Astrocyte of the spinal cord (primary cell): ENCODE data around the gene SPOCK1.

ENCODE experiments used
- DNase-seq: peaks from one replicate; pipeline ENCODE4 v3.0.0; 2011; ENCODE audit warnings: low read depth, low spot score
- H3K4me3 ChIP-seq: 2 replicates; pipeline ENCODE4 v1.5.1; 2011; ENCODE audit warnings: low read depth, mild to moderate bottlenecking, low read length, moderate library complexity
- CTCF ChIP-seq: IDR thresholded peaks from 2 replicates; pipeline ENCODE4 v1.5.1; 2012; ENCODE audit warnings: low read depth, mild to moderate bottlenecking, low read length, inconsistent platforms
- in situ Hi-C: cut with HindIII; loops from 2 replicates; pipeline ENCODE4 v1.10.0; 2017; ENCODE audit warnings: low sequenced_read_pairs

SPOCK1 gene

GRCh38 chr5:137071526-137071925 is 427.6 kb downstream of the SPOCK1 start:
- no peak for TF ChIP-seq CTCF
- in situ Hi-C loops, result no loop called here
- no peak for DNase-seq
- H3K4me3 ChIP-seq, result no peak overlapping the region

GRCh38 chr5:137070521-137070920 is 428.6 kb downstream of the SPOCK1 start:
- no peak for DNase-seq
- in situ Hi-C loops, result no loop called here

GRCh38 chr5:137069358-137069757 is 429.8 kb downstream of the SPOCK1 start:
- in situ Hi-C loops, result no loop called here

More at GRCh38 chr5:137070521-137070920, 428.6 kb downstream of the SPOCK1 start:
- H3K4me3 ChIP-seq, result no peak overlapping the region
- no peak for TF ChIP-seq CTCF

GRCh38 chr5:137061382-137061781 is 437.7 kb downstream of the SPOCK1 start:
- DNase-seq, result no peak
- H3K4me3 ChIP-seq, result no peak overlapping the region
- TF ChIP-seq CTCF, result no peak
- in situ Hi-C loops, result no loop called here

More at GRCh38 chr5:137069358-137069757, 429.8 kb downstream of the SPOCK1 start:
- DNase-seq, result no peak
- H3K4me3 ChIP-seq, result no peak overlapping the region
- no peak for TF ChIP-seq CTCF

GRCh38 chr5:137058089-137058488 is 441.0 kb downstream of the SPOCK1 start:
- no peak overlapping the region for H3K4me3 ChIP-seq
- DNase-seq, result no peak
- in situ Hi-C loops, result no loop called here
- TF ChIP-seq CTCF, result no peak

GRCh38 chr5:137056676-137057075 is 442.4 kb downstream of the SPOCK1 start:
- in situ Hi-C loops, result no loop called here
- no peak overlapping the region for H3K4me3 ChIP-seq
- TF ChIP-seq CTCF, result no peak
- DNase-seq, result no peak

GRCh38 chr5:137055271-137055872 is 443.8 kb downstream of the SPOCK1 start:
- in situ Hi-C loops, result no loop called here
- no peak for TF ChIP-seq CTCF
- DNase-seq, result no peak
- no peak overlapping the region for H3K4me3 ChIP-seq
